Endodermal cell (in vitro differentiated cells): ENCODE measurements around the gene KIF26A. TPM values are rescaled to one million over a fixed set of nuclear protein-coding genes. Genes with fewer than 3 reads are reported as not detected.

Experiments
- DNase-seq: peaks from one replicate; pipeline ENCODE4 v3.0.0-alpha.2; 2017
- H3K27ac ChIP-seq: 2 replicates; pipeline ENCODE4 v1.5.1; 2013; ENCODE audit warnings: mild to moderate bottlenecking, low read depth, low read length, moderate library complexity
- H3K27me3 ChIP-seq: 2 replicates; pipeline ENCODE4 v1.6.1; 2013; ENCODE audit warnings: mild to moderate bottlenecking, low read length, moderate library complexity; ENCODE audit not compliant: insufficient read depth, control insufficient read depth, poor library complexity, severe bottlenecking
- H3K36me3 ChIP-seq: 2 replicates; pipeline ENCODE4 v1.7.0; 2013; ENCODE audit warnings: mild to moderate bottlenecking, low read length, moderate library complexity; ENCODE audit not compliant: control insufficient read depth, insufficient read depth
- H3K4me1 ChIP-seq: one replicate; pipeline ENCODE4 v1.7.0; 2013; ENCODE audit warnings: low read length; ENCODE audit not compliant: control insufficient read depth, insufficient read depth
- H3K4me3 ChIP-seq: 2 replicates; pipeline ENCODE4 v1.5.1; 2013; ENCODE audit warnings: mild to moderate bottlenecking, low read length, moderate library complexity
- H3K9ac ChIP-seq: 2 replicates; pipeline ENCODE4 v1.6.1; 2013; ENCODE audit warnings: mild to moderate bottlenecking, low read length, moderate library complexity; ENCODE audit not compliant: poor library complexity, severe bottlenecking; ENCODE audit errors: extremely low read depth
- H3K9me3 ChIP-seq: 2 replicates; pipeline ENCODE4 v1.6.1; 2013; ENCODE audit warnings: mild to moderate bottlenecking, low read length, moderate library complexity; ENCODE audit not compliant: control insufficient read depth
- H3K27ac Mint-ChIP-seq: 2 replicates; pipeline ENCODE4 v1.8.0; 2020; ENCODE audit warnings: mixed read lengths
- H3K27me3 Mint-ChIP-seq: 2 replicates; pipeline ENCODE4 v1.8.0; 2021; ENCODE audit warnings: mild to moderate bottlenecking, mixed read lengths; ENCODE audit not compliant: insufficient read depth
- H3K36me3 Mint-ChIP-seq: 2 replicates; pipeline ENCODE4 v1.8.0; 2020; ENCODE audit warnings: low read depth, mixed read lengths
- H3K4me1 Mint-ChIP-seq: 2 replicates; pipeline ENCODE4 v1.8.0; 2020; ENCODE audit warnings: mixed read lengths
- H3K4me3 Mint-ChIP-seq: 2 replicates; pipeline ENCODE4 v1.8.0; 2020; ENCODE audit warnings: mild to moderate bottlenecking, moderate library complexity, mixed read lengths
- H3K9me3 Mint-ChIP-seq: 2 replicates; pipeline ENCODE4 v1.8.0; 2020; ENCODE audit warnings: mild to moderate bottlenecking, mixed read lengths
- WGBS, 2 experiments: methylation state at CpG; one replicate each; pipeline versions ENCODE4 v1.1.5 to v1.1.7; 2013; ENCODE audit warnings: missing lambda C conversion rate in 2 of 2, mixed read lengths in 1 of 2; ENCODE audit not compliant: insufficient coverage in 1 of 2, insufficient read length in 1 of 2; 5-methylcytosine and 5-hydroxymethylcytosine counted together
- microRNA-seq: library from miRNA; unstranded; fragments of <30 nt; microRNA quantifications from one replicate; pipeline ENCODE4 v1.2.0, GENCODE V29; 2020; ENCODE audit warnings: borderline microRNAs expressed
- total RNA-seq, 2 donors: library from RNA; stranded (reverse); fragmentation: NEBNext Ultra II Directional in 1 of 2; extraction: Animal tissue kit (Norgen Biotek cat#: 25700) in 1 of 2; gene quantifications; 2 replicates in 1 of 2; 3 replicates in 1 of 2; pipeline ENCODE4 v1.2.1, GENCODE V29; 2021
- TF ChIP-seq, protein P1 (sequence below): fragments of 200-600 bp; sonication (generic); conservative IDR thresholded peaks from 2 replicates; pipeline ENCODE4 v1.5.0; 2021; ENCODE audit warnings: antibody characterized with exemption, mild to moderate bottlenecking

Gene KIF26A
- total RNA-seq, 2 donors from 2014 or later: 36.7 to 54.8 TPM

GRCh38 chr14:104229534-104230055, 91.2 kb downstream of the KIF26A start:
- no peak overlapping the region for H3K4me3 ChIP-seq
- no peaks in the 10 kb centered on the region for H3K27me3 ChIP-seq
- TF ChIP-seq, protein P1, sequence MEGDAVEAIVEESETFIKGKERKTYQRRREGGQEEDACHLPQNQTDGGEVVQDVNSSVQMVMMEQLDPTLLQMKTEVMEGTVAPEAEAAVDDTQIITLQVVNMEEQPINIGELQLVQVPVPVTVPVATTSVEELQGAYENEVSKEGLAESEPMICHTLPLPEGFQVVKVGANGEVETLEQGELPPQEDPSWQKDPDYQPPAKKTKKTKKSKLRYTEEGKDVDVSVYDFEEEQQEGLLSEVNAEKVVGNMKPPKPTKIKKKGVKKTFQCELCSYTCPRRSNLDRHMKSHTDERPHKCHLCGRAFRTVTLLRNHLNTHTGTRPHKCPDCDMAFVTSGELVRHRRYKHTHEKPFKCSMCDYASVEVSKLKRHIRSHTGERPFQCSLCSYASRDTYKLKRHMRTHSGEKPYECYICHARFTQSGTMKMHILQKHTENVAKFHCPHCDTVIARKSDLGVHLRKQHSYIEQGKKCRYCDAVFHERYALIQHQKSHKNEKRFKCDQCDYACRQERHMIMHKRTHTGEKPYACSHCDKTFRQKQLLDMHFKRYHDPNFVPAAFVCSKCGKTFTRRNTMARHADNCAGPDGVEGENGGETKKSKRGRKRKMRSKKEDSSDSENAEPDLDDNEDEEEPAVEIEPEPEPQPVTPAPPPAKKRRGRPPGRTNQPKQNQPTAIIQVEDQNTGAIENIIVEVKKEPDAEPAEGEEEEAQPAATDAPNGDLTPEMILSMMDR: no peak
- no peak overlapping the region for H3K27ac ChIP-seq
- no peak for DNase-seq
- Mint-ChIP-seq H3K9me3 (no peaks in the 10 kb centered on the region), H3K4me1 (peaks cover under 1% of the 10 kb centered on the region), H3K27me3 (peaks cover 2% of the 10 kb centered on the region), H3K27ac (no peak overlapping the region), H3K4me3 (no peak overlapping the region), H3K36me3 (no peaks in the 10 kb centered on the region)
- no peaks in the 10 kb centered on the region for H3K4me1 ChIP-seq
- H3K9me3 ChIP-seq: peaks cover 19% of the 10 kb centered on the region
- WGBS, 2 experiments: 93 to 96% methylated on average over 23 of the region's 23 CpGs
- no peaks in the 10 kb centered on the region for H3K36me3 ChIP-seq
- H3K9ac ChIP-seq: no peak overlapping the region

DNA sequence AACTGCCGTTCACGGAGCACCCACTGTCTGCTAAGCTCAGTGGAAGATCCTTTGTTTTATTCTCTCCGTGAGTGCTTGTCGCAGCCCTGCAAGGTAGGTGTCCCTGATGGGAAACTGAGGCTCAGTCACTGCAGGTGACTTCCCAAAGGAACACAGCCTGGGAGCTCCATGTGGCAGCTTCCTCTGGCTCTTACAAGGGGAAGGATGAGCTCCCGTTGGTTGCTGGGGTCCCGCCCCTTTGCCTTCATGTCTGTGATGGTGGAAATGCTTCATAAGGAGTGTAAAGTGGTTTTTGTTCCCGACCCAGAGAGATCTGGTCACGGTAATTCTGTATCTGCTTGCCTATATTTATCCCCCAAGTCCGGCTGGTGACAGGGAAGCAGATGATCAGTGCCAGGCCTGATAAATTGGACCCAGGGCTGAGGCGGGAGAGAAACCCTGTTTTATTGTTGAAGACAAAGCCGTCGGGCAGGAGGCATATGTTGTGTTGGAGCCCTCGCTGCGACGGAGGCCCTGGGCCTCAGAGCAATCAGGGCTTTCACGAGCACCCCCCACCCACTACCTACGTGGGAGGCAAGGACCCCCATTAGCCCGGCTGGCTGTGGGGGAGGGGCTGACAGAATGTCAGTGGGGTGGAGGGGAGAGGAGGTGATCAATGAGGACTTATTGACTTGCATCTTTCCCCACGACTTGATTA, 91.9 kb downstream of the KIF26A start:
- no peaks in the 10 kb centered on the region for H3K9me3 Mint-ChIP-seq
- H3K4me3 Mint-ChIP-seq: no peak overlapping the region
- no peaks in the 10 kb centered on the region for H3K4me1 ChIP-seq
- H3K27ac ChIP-seq: peak overlapping the region; percentile 73
- H3K9me3 ChIP-seq: peaks cover 19% of the 10 kb centered on the region
- TF ChIP-seq, protein P1: no peak
- no peak overlapping the region for H3K9ac ChIP-seq
- peaks cover 5% of the 10 kb centered on the region for H3K27me3 Mint-ChIP-seq
- H3K36me3 ChIP-seq: no peaks in the 10 kb centered on the region
- no peak for DNase-seq
- WGBS, 2 experiments: 83 to 92% methylated on average over 7 to 19 of the region's 19 CpGs
- H3K27ac Mint-ChIP-seq: no peak overlapping the region
- H3K36me3 Mint-ChIP-seq: no peaks in the 10 kb centered on the region
- H3K4me1 Mint-ChIP-seq: no peaks in the 10 kb centered on the region
- H3K27me3 ChIP-seq: no peaks in the 10 kb centered on the region
- H3K4me3 ChIP-seq: no peak overlapping the region

Small RNA genes within 50 kb of the gene (microRNA-seq; reads per million reads assigned to microRNA genes)
- not detected for gene MIR203A
- not detected for gene MIR203B

Other genes with a start within 250 kb of the KIF26A start
- not detected for gene TDRD9, start 210.1 kb upstream of the KIF26A start, total RNA-seq
- gene RD3L, start 196.1 kb upstream of the KIF26A start, total RNA-seq: not detected
- gene ASPG, start 52.9 kb upstream of the KIF26A start, total RNA-seq: 1 to 10 TPM in 1 of 2 donors, under 1 TPM in 1; 0.71 to 1.4 TPM